ENCODE data around the gene CST3.

- TF ChIP-seq POLR2A (IDR thresholded peaks at IDR 0.05) (no peak), CTCF (IDR thresholded peaks at IDR 0.05) (no peak), POLR2AphosphoS5 (IDR thresholded peaks at IDR 0.05) (no peak), EP300 (IDR thresholded peaks at IDR 0.05; ENCODE audit: low read depth) (no peak)
These were observed 15.2 kb upstream of the CST3 start for GRCh38 chr20:23652926-23653325.
